Tibial artery (tissue), 4 donors: ENCODE measurements around the gene TTC38.
A peak's percentile ranks its signal among the peaks of the same experiment; 100 is the strongest.

Experiments used
- DNase-seq, 2 donors: peaks; one replicate each; pipeline ENCODE4 v3.0.0-alpha.2; 2019
- H3K27ac ChIP-seq, 2 donors: fragments of 200-600 bp; sonication (generic) in 1 of 2; 1 replicate in 1 of 2; 2 replicates in 1 of 2; pipeline ENCODE4 v1.5.1; 2018 to 2019; ENCODE audit warnings: mild to moderate bottlenecking in 1 of 2
- H3K27me3 ChIP-seq, 2 donors: fragments of 200-600 bp; sonication (generic) in 1 of 2; one replicate each; pipeline versions ENCODE4 v1.5.1 to v1.6.0; 2016 to 2019
- H3K36me3 ChIP-seq, 3 donors: fragments of 200-600 bp; sonication (generic) in 2 of 3; one replicate each; pipeline ENCODE4 v1.5.1; 2016 to 2019; ENCODE audit warnings: mild to moderate bottlenecking in 2 of 3
- H3K4me1 ChIP-seq, 4 donors: fragments of 200-600 bp; sonication (generic) in 2 of 4; 1 replicate in 3 of 4; 2 replicates in 1 of 4; pipeline ENCODE4 v1.5.1; 2016 to 2019
- H3K4me3 ChIP-seq, 2 donors: fragments of 200-600 bp; sonication (generic) in 1 of 2; 1 replicate in 1 of 2; 2 replicates in 1 of 2; pipeline ENCODE4 v1.5.1; 2018 to 2019; ENCODE audit warnings: mild to moderate bottlenecking in 2 of 2
- H3K9me3 ChIP-seq, 3 donors: fragments of 200-600 bp; sonication (generic) in 1 of 3; one replicate each; pipeline ENCODE4 v1.5.1; 2016 to 2019
- intact Hi-C: fragments of 100-400 bp; cut with DNase I; formaldehyde crosslinking; loops from one replicate; pipeline ENCODE4 v1.15.0; 2023; ENCODE audit warnings: low total_unique reads
- TF ChIP-seq, protein P1 (sequence below), 2 experiments: fragments of 200-600 bp in 1 of 2; fragments of 450-650 bp in 1 of 2; IDR thresholded peaks; one replicate each; pipeline ENCODE4 v1.5.1; 2017 to 2019; ENCODE audit warnings: antibody characterized with exemption in 2 of 2, mild to moderate bottlenecking in 1 of 2, moderate library complexity in 1 of 2

Gene TTC38

DNA sequence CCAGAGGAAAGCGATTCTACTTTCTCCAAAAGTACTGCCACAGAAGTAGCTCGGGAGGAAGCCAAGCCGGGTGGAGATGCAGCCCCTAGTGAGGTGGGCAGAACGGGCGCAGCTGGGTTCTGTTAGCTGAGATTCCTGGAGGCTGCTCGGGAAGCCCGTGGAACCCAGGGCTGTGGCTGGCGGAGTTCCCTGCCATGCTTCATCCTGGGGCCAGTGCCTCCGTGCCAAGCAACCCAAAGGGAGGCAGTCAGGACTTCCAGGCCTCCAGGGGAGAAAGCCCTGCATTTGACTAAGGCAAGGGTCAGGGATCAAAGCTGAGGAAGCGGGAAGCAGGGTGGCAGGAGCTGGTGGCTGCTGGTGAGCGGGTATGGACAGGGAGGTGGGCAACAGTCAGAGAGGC is 61.0 kb downstream of the TTC38 start:
- Histone ChIP-seq H3K36me3 (no peaks in the 10 kb centered on the region), H3K4me3 (no peak overlapping the region), H3K27me3 (no peaks in the 10 kb centered on the region), H3K9me3 (no peaks in the 10 kb centered on the region), H3K27ac (no peak overlapping the region), H3K4me1 (no peaks in the 10 kb centered on the region)
- intact Hi-C loops, result no loop called here
- TF ChIP-seq, protein P1, sequence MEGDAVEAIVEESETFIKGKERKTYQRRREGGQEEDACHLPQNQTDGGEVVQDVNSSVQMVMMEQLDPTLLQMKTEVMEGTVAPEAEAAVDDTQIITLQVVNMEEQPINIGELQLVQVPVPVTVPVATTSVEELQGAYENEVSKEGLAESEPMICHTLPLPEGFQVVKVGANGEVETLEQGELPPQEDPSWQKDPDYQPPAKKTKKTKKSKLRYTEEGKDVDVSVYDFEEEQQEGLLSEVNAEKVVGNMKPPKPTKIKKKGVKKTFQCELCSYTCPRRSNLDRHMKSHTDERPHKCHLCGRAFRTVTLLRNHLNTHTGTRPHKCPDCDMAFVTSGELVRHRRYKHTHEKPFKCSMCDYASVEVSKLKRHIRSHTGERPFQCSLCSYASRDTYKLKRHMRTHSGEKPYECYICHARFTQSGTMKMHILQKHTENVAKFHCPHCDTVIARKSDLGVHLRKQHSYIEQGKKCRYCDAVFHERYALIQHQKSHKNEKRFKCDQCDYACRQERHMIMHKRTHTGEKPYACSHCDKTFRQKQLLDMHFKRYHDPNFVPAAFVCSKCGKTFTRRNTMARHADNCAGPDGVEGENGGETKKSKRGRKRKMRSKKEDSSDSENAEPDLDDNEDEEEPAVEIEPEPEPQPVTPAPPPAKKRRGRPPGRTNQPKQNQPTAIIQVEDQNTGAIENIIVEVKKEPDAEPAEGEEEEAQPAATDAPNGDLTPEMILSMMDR (IDR thresholded peaks at IDR 0.05), result no peak
- no peak for DNase-seq

GRCh38 chr22:46329616-46330015 is 61.8 kb downstream of the TTC38 start:
- intact Hi-C loops, result no loop called here
- Histone ChIP-seq H3K36me3 (no peaks in the 10 kb centered on the region), H3K27me3 (no peaks in the 10 kb centered on the region), H3K9me3 (no peaks in the 10 kb centered on the region), H3K27ac (no peak overlapping the region), H3K4me1 (peaks cover 0 to 3% (median 0%) of the 10 kb centered on the region in 4 donors), H3K4me3 (no peak overlapping the region)
- no peak for DNase-seq
- TF ChIP-seq, protein P1 (IDR thresholded peaks at IDR 0.05), result no peak

DNA sequence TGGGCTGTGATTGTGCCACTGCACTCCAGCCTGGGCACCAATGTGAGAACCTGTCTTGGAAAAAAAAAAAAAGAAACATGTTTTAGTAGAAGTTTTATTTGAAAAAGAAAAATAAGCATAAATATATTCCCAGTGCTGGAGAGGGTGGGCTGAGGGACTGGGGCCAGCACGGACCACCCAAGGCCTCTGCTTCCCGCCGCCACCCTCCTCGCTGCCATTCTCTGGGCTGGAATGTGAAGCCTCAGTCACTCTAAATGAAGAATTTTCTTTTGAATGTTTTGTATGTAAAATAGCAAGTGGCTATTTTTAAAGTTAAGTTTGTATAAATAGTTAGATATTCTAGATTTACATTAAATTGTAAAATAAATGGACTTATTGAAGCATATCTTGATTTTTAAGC is 62.6 kb downstream of the TTC38 start:
- intact Hi-C loops, result no loop called here
- Histone ChIP-seq H3K27me3 (no peaks in the 10 kb centered on the region), H3K4me3 (no peak overlapping the region), H3K9me3 (no peaks in the 10 kb centered on the region), H3K27ac (no peak overlapping the region), H3K36me3 (no peaks in the 10 kb centered on the region), H3K4me1 (peaks cover 0 to 9% (median 3%) of the 10 kb centered on the region in 4 donors)
- TF ChIP-seq, protein P1 (IDR thresholded peaks at IDR 0.05), result no peak
- no peak for DNase-seq

DNA sequence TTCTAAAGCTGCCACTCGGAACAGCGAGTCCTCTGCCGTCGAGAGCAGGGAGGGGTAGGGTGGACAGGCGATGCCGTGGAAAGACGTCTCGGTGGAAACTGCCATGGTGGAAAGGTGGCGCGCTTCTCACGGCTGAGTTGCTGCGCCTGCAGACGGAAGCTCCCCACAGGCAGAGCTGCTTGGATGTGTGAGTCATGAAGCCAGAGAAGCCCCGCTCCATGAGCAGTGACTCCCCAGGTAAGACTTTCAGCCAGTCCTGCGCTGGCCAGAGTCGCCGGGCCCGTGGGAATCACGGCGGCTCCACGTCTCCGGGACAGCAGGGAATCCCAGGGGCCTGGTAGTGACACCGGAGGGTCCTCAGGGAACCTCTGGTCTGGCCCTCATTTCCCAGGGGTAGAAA is 63.7 kb downstream of the TTC38 start:
- intact Hi-C loops, result no loop called here
- Histone ChIP-seq H3K4me3 (no peak overlapping the region), H3K27ac (no peak overlapping the region), H3K36me3 (no peaks in the 10 kb centered on the region), H3K4me1 (peaks cover 0 to 12% (median 6%) of the 10 kb centered on the region in 4 donors), H3K27me3 (no peaks in the 10 kb centered on the region), H3K9me3 (no peaks in the 10 kb centered on the region)
- DNase-seq, result no peak
- TF ChIP-seq, protein P1 (IDR thresholded peaks at IDR 0.05), result no peak

DNA sequence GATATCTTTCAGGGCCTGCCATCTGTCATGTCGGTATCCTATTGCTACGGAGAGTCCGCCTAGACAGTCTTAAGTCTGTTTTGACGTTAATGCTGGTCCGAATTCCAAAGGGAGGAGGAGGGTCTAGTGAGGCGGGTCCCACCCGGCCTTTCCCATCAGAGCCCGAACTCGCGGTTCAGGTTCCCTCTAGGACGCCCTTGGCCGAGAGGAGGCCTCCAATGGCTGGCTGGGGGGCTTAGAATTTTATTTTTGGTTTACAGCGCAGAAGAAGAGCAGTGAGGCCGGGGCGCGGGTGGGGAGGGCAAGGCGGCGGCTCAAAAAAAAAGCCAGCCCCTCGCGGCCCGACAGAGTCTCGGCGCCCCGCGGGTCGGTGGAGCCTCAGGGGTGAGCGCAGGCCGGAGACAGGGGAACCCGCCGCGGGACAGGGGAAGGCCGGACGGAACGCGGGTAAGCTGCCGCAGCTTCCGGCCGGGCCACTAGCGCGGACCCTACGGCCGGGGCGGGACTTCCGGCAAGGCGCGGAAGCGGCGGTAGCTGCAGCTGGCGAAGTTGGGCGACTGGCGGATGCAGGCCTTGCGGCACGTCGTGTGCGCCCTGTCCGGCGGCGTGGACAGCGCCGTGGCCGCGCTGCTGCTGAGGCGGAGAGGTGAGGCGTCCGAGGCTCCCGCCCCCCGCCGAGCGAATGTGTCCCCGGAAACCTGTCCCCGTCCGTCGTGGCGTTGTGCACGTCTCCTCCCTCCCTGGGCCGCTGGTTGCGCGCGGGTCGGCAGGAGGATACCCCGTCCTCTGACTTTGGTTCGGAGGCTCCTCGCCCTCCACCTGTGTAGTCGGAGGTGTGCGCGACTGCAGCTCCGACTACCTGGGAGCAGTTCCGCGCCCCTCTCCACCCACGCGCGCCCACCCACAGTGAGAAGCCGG is 67.7 kb downstream of the TTC38 start, which contains the start of gene TRMU:
Gene TRMU (plus strand): TSS at position 514 of the 918 bp plus-strand sequence. CDS start 51 bp downstream, at position 565.
- intact Hi-C loops, result no loop called here

More for the DNA sequence above, 67.7 kb downstream of the TTC38 start, which contains the start of gene TRMU:
- DNase-seq, result peak; percentile 73 to 89
- Histone ChIP-seq H3K27me3 (no peaks in the 10 kb centered on the region), H3K27ac (peak within 1 kb of the TSS; percentile 86 to 88), H3K9me3 (no peaks in the 10 kb centered on the region), H3K4me3 (peak within 1 kb of the TSS; percentile 88 to 97), H3K4me1 (peaks cover 0 to 23% (median 13%) of the 10 kb centered on the region in 4 donors), H3K36me3 (peaks cover 22 to 31% (median 26%) of the 10 kb centered on the region in 3 donors)
- TF ChIP-seq, protein P1 (IDR thresholded peaks at IDR 0.05), result peak in 1 of 2 experiments; percentile 4
